Body of pancreas (tissue), 4 donors: ENCODE measurements around the gene MYLK. TPM values are rescaled to one million over a fixed set of nuclear protein-coding genes. Genes with fewer than 3 reads are reported as not detected.
A peak's percentile ranks its signal among the peaks of the same experiment; 100 is the strongest.

ENCODE experiments used
- ATAC-seq: fragments of 150-250 bp; one replicate; pipeline ENCODE4 v1.9.1; 2016
- DNase-seq, 4 donors: peaks; one replicate each; pipeline ENCODE4 v3.0.0-alpha.2; 2019
- H3K27ac ChIP-seq, 4 donors: fragments of 200-600 bp; sonication (generic); 1 replicate in 3 of 4; 2 replicates in 1 of 4; pipeline versions ENCODE4 v1.5.1 to v1.6.1; 2016 to 2019; ENCODE audit warnings: mild to moderate bottlenecking in 1 of 4, mixed read lengths in 1 of 4, moderate library complexity in 1 of 4
- H3K27me3 ChIP-seq, 2 donors: fragments of 200-600 bp; sonication (generic); one replicate each; pipeline ENCODE4 v1.6.0; 2016; ENCODE audit warnings: mild to moderate bottlenecking in 1 of 2
- H3K36me3 ChIP-seq, 2 donors: fragments of 200-600 bp; sonication (generic); replicated peaks in 1 of 2; 2 replicates each; pipeline ENCODE4 v1.5.1; 2016; ENCODE audit warnings: low read depth in 2 of 2; ENCODE audit not compliant: insufficient read depth in 1 of 2
- H3K4me1 ChIP-seq: fragments of 200-600 bp; sonication (generic); one replicate; pipeline ENCODE4 v1.6.0; 2016
- H3K4me3 ChIP-seq, 2 donors: fragments of 200-600 bp; sonication (generic); 1 replicate in 1 of 2; 2 replicates in 1 of 2; pipeline ENCODE4 v1.5.1; 2016 to 2019
- H3K9me3 ChIP-seq, 3 donors: fragments of 200-600 bp; sonication (generic); 1 replicate in 2 of 3; 2 replicates in 1 of 3; pipeline ENCODE4 v1.5.1; 2016
- POLR2A ChIP-seq, 3 donors: fragments of 450-650 bp; IDR thresholded peaks; one replicate each; pipeline ENCODE4 v1.6.1; 2016; ENCODE audit warnings: antibody characterized with exemption in 3 of 3, mild to moderate bottlenecking in 2 of 3
- WGBS, 2 donors: methylation state at CpG; one replicate each; pipeline ENCODE4 v1.1.5; 2017; 5-methylcytosine and 5-hydroxymethylcytosine counted together
- intact Hi-C: fragments of 100-400 bp; cut with DNase I; formaldehyde crosslinking; loops from one replicate; pipeline ENCODE4 v1.15.1; 2023
- total RNA-seq, 2 donors: library from RNA; depleted of rRNA; stranded (reverse); fragments of >200 nt; gene quantifications; one replicate each; pipeline ENCODE4 v1.1.0, GENCODE V29; 2016
- TF ChIP-seq, protein P1 (sequence below), 7 experiments: fragments of 450-650 bp in 4 of 7; fragments of 200-600 bp in 3 of 7; sonication (generic) in 3 of 7; IDR thresholded peaks; one replicate each; pipeline ENCODE4 v1.5.1; 2016 to 2019; ENCODE audit warnings: antibody characterized with exemption in 7 of 7

MYLK gene
- total RNA-seq, 2 donors from 2014 or later: 7.6 to 36.6 TPM

- H3K36me3 ChIP-seq: no peaks in the 10 kb centered on the region
Observed at GRCh38 chr3:123652342-123652984, 231.7 kb downstream of the MYLK start.

DNA sequence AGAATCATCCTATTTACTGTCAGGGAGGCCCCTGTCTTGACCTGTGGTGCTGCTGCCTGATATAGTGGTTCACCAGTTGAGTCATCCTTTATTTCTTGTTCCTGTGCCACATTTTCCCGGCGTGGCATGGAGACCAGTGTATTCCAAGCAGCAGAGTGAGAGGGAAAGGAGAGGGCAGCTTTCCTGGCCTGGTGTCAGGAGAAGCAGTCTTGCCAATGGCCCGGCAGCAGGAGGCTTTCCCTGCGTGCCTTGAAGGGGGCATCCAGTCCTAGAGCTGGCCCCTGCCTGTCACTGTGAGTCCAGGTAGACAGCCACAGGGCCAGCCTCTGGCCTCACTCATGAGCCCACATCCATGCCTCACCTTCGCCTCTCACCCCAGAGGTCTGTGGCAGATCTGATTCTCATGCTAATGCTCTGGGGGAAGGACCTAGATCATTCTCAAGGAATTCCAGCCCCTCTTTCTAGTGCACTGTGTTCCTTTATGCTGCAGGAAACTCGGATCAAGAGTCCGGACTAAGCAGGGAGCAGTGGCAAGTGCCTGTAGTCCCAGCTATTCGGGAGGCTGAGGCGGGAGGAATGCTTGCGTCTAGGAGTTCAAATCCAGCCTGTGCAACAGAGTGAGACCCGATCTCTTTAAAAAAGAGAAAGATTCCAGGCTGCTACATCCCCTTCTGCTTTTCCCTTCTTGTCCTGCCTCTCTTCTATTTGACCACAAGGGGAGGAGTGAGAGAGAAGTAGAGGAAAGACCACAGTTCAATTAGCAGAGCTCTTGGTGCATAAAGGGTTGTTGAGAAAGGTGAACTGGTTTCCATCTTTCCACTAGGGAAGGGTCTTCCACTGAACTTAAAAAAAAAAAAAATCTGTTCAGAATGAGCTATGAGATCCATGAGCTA, 232.4 kb downstream of the MYLK start:
- Histone ChIP-seq H3K4me1 (no peaks in the 10 kb centered on the region), H3K9me3 (no peaks in the 10 kb centered on the region), H3K27me3 (no peaks in the 10 kb centered on the region), H3K4me3 (no peak overlapping the region), H3K27ac (no peak overlapping the region), H3K36me3 (no peaks in the 10 kb centered on the region)
- WGBS, 2 donors: 57 to 60% methylated on average over 11 of the region's 11 CpGs
- intact Hi-C loops: loop anchor here (5.0 kb wide), 1 partner anchor 71 kb away; no protein-coding TSS in a partner anchor
- TF ChIP-seq, protein P1, sequence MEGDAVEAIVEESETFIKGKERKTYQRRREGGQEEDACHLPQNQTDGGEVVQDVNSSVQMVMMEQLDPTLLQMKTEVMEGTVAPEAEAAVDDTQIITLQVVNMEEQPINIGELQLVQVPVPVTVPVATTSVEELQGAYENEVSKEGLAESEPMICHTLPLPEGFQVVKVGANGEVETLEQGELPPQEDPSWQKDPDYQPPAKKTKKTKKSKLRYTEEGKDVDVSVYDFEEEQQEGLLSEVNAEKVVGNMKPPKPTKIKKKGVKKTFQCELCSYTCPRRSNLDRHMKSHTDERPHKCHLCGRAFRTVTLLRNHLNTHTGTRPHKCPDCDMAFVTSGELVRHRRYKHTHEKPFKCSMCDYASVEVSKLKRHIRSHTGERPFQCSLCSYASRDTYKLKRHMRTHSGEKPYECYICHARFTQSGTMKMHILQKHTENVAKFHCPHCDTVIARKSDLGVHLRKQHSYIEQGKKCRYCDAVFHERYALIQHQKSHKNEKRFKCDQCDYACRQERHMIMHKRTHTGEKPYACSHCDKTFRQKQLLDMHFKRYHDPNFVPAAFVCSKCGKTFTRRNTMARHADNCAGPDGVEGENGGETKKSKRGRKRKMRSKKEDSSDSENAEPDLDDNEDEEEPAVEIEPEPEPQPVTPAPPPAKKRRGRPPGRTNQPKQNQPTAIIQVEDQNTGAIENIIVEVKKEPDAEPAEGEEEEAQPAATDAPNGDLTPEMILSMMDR (IDR thresholded peaks at IDR 0.05): no peak
- TF ChIP-seq POLR2A (IDR thresholded peaks at IDR 0.05): no peak
- ATAC-seq: no peak
- DNase-seq: no peak

More at GRCh38 chr3:123652342-123652984, 231.7 kb downstream of the MYLK start:
- DNase-seq (peak; percentile 73 to 81 (median 76)), ATAC-seq (peak; percentile 84)
- TF ChIP-seq, protein P1 (IDR thresholded peaks at IDR 0.05): peak; percentile 75 to 90 (median 87)
- no peak for TF ChIP-seq POLR2A (IDR thresholded peaks at IDR 0.05)
- no peak overlapping the region for H3K4me3 ChIP-seq
- no peaks in the 10 kb centered on the region for H3K9me3 ChIP-seq
- no peak overlapping the region for H3K27ac ChIP-seq
- no peaks in the 10 kb centered on the region for H3K27me3 ChIP-seq
- WGBS, 2 donors: 20 to 21% methylated on average over 9 of the region's 9 CpGs
- no peaks in the 10 kb centered on the region for H3K4me1 ChIP-seq
- intact Hi-C loops: loop anchor here (5.0 kb wide), 1 partner anchor 70 kb away; no protein-coding TSS in a partner anchor

- intact Hi-C loops: loop anchor here (5.0 kb wide), 1 partner anchor 72 kb away; no protein-coding TSS in a partner anchor
- 62 to 73% methylated on average over 8 of the region's 8 CpGs for WGBS, 2 donors
Observed at GRCh38 chr3:123650101-123650500, 234.0 kb downstream of the MYLK start.

GRCh38 chr3:123648696-123649405, 235.3 kb downstream of the MYLK start:
- intact Hi-C loops: no loop called here
- ATAC-seq (no peak), DNase-seq (no peak)
- no peak overlapping the region for H3K27ac ChIP-seq
- H3K36me3 ChIP-seq: no peaks in the 10 kb centered on the region
- WGBS, 2 donors: 64 to 71% methylated on average over 9 to 10 of the region's 10 CpGs
- H3K9me3 ChIP-seq: no peaks in the 10 kb centered on the region
- H3K27me3 ChIP-seq: no peaks in the 10 kb centered on the region
- no peaks in the 10 kb centered on the region for H3K4me1 ChIP-seq
- TF ChIP-seq POLR2A (IDR thresholded peaks at IDR 0.05): no peak
- TF ChIP-seq, protein P1 (IDR thresholded peaks at IDR 0.05): no peak
- no peak overlapping the region for H3K4me3 ChIP-seq

More at GRCh38 chr3:123650101-123650500, 234.0 kb downstream of the MYLK start:
- Histone ChIP-seq H3K4me3 (no peak overlapping the region), H3K4me1 (no peaks in the 10 kb centered on the region), H3K27me3 (no peaks in the 10 kb centered on the region), H3K36me3 (no peaks in the 10 kb centered on the region), H3K27ac (no peak overlapping the region), H3K9me3 (no peaks in the 10 kb centered on the region)
- no peak for TF ChIP-seq POLR2A (IDR thresholded peaks at IDR 0.05)
- TF ChIP-seq, protein P1 (IDR thresholded peaks at IDR 0.05): no peak
- no peak for ATAC-seq
- no peak for DNase-seq
